Liver (tissue), 9 donors: ENCODE results near the gene SPSB1. TPM values are rescaled to one million over a fixed set of nuclear protein-coding genes. Genes with fewer than 3 reads are reported as not detected.

Experiments
- DNase-seq: peaks from one replicate; pipeline ENCODE4 v3.0.0-alpha.2; 2017; ENCODE audit warnings: low spot score
- H3K27ac ChIP-seq, 2 donors: one replicate each; pipeline ENCODE4 v1.7.0; 2013; ENCODE audit warnings: inconsistent platforms in 2 of 2, low read length in 2 of 2, control low read depth in 1 of 2, low read depth in 1 of 2, mild to moderate bottlenecking in 1 of 2
- H3K27me3 ChIP-seq, 4 donors: one replicate each; pipeline versions ENCODE4 v1.6.1 to v1.7.0; 2013; ENCODE audit warnings: low read length in 3 of 4, inconsistent platforms in 1 of 4, mild to moderate bottlenecking in 1 of 4, moderate library complexity in 1 of 4; ENCODE audit not compliant: control insufficient read depth in 4 of 4, insufficient read depth in 4 of 4
- H3K36me3 ChIP-seq, 4 donors: one replicate each; pipeline versions ENCODE4 v1.6.1 to v1.7.0; 2013; ENCODE audit warnings: low read length in 3 of 4, mild to moderate bottlenecking in 3 of 4, low read depth in 1 of 4, moderate library complexity in 1 of 4; ENCODE audit not compliant: control insufficient read depth in 4 of 4, insufficient read depth in 3 of 4
- H3K4me1 ChIP-seq, 4 donors: one replicate each; pipeline versions ENCODE4 v1.6.1 to v1.7.0; 2013; ENCODE audit warnings: low read length in 3 of 4, mild to moderate bottlenecking in 3 of 4, moderate library complexity in 1 of 4; ENCODE audit not compliant: control insufficient read depth in 4 of 4, insufficient read depth in 4 of 4
- H3K4me3 ChIP-seq, 3 donors: one replicate each; pipeline versions ENCODE4 v1.6.1 to v1.7.0; 2013; ENCODE audit warnings: low read length in 3 of 3, control low read depth in 1 of 3, low read depth in 1 of 3, mild to moderate bottlenecking in 1 of 3
- H3K9ac ChIP-seq, 2 donors: one replicate each; pipeline ENCODE4 v1.7.0; 2013; ENCODE audit warnings: low read length in 2 of 2, mild to moderate bottlenecking in 2 of 2, moderate library complexity in 2 of 2, control low read depth in 1 of 2, low read depth in 1 of 2
- H3K9me3 ChIP-seq, 4 donors: one replicate each; pipeline versions ENCODE4 v1.6.1 to v1.7.0; 2013; ENCODE audit warnings: low read length in 3 of 4; ENCODE audit not compliant: control insufficient read depth in 4 of 4
- CTCF ChIP-seq: fragments of 150-350 bp; IDR thresholded peaks from 2 replicates; pipeline ENCODE4 v1.5.1; 2017; ENCODE audit warnings: improper control_type of control experiment, low read depth, low read length; ENCODE audit not compliant: missing input control
- EGR1 ChIP-seq, 2 donors: IDR thresholded peaks; 2 replicates each; pipeline ENCODE4 v1.6.1; 2016 to 2018; ENCODE audit warnings: antibody characterized with exemption in 2 of 2, low read depth in 2 of 2
- FOXA1 ChIP-seq: IDR thresholded peaks from 2 replicates; pipeline ENCODE4 v1.6.1; 2016; ENCODE audit warnings: antibody characterized with exemption
- FOXA2 ChIP-seq: IDR thresholded peaks from 2 replicates; pipeline ENCODE4 v1.6.1; 2016; ENCODE audit warnings: antibody characterized with exemption
- GABPA ChIP-seq, 2 donors: IDR thresholded peaks in 1 of 2; conservative IDR thresholded peaks in 1 of 2; 2 replicates each; pipeline ENCODE4 v1.6.1; 2016; ENCODE audit warnings: antibody characterized with exemption in 2 of 2, mild to moderate bottlenecking in 1 of 2, moderate library complexity in 1 of 2
- HNF4A ChIP-seq, 2 donors: conservative IDR thresholded peaks; 2 replicates each; pipeline ENCODE4 v1.6.1; 2016; ENCODE audit warnings: antibody characterized with exemption in 2 of 2, mild to moderate bottlenecking in 2 of 2
- HNF4G ChIP-seq: IDR thresholded peaks from 2 replicates; pipeline ENCODE4 v1.6.1; 2016; ENCODE audit warnings: antibody characterized with exemption
- JUND ChIP-seq, 2 donors: IDR thresholded peaks; 2 replicates each; pipeline ENCODE4 v1.6.1; 2016; ENCODE audit warnings: antibody characterized with exemption in 2 of 2
- MAX ChIP-seq: IDR thresholded peaks from 2 replicates; pipeline ENCODE4 v1.6.1; 2016; ENCODE audit warnings: antibody characterized with exemption
- NR2F2 ChIP-seq: IDR thresholded peaks from 2 replicates; pipeline ENCODE4 v1.6.1; 2016; ENCODE audit warnings: antibody characterized with exemption
- RAD21 ChIP-seq, 2 donors: IDR thresholded peaks; 2 replicates each; pipeline ENCODE4 v1.6.1; 2016; ENCODE audit warnings: antibody characterized with exemption in 2 of 2, mild to moderate bottlenecking in 2 of 2
- REST ChIP-seq: IDR thresholded peaks from 2 replicates; pipeline ENCODE4 v1.6.1; 2016; ENCODE audit warnings: antibody characterized with exemption, mild to moderate bottlenecking
- RXRA ChIP-seq, 2 donors: IDR thresholded peaks; 2 replicates each; pipeline ENCODE4 v1.6.1; 2017 to 2018; ENCODE audit warnings: antibody characterized with exemption in 2 of 2, mild to moderate bottlenecking in 1 of 2
- SP1 ChIP-seq: IDR thresholded peaks from 2 replicates; pipeline ENCODE4 v1.6.1; 2018; ENCODE audit warnings: antibody characterized with exemption, mild to moderate bottlenecking
- TAF1 ChIP-seq: conservative IDR thresholded peaks from 2 replicates; pipeline ENCODE4 v1.6.1; 2016; ENCODE audit warnings: antibody characterized with exemption, mild to moderate bottlenecking
- YY1 ChIP-seq: IDR thresholded peaks from 2 replicates; pipeline ENCODE4 v1.6.1; 2016; ENCODE audit warnings: antibody characterized with exemption, mild to moderate bottlenecking
- WGBS: extraction: QIAGEN DNeasy Blood & Tissue Kit; methylation state at CpG from one replicate; pipeline ENCODE4 v1.1.7; 2013; 5-methylcytosine and 5-hydroxymethylcytosine counted together
- polyA plus RNA-seq, 2 donors: library from polyadenylated mRNA; stranded (reverse) in 1 of 2; unstranded in 1 of 2; fragments of 200-250 nt in 1 of 2; fragments of >200 nt in 1 of 2; fragmentation: Nextera tagmentation in 1 of 2; extraction: Ambion mirVana in 1 of 2; gene quantifications; one replicate each; pipeline versions ENCODE4 v1.2.1 to v1.2.3, GENCODE V29; 2013 to 2015
- total RNA-seq, 2 donors: library from RNA; depleted of rRNA; stranded (reverse); fragments of >200 nt; gene quantifications; one replicate each; pipeline ENCODE4 v1.2.3, GENCODE V29; 2014
- TF ChIP-seq, protein P1 (sequence below): IDR thresholded peaks from 2 replicates; pipeline ENCODE4 v1.6.1; 2016; ENCODE audit warnings: antibody characterized with exemption
- TF ChIP-seq, protein P2 (sequence below): IDR thresholded peaks from 2 replicates; pipeline ENCODE4 v1.6.1; 2016; ENCODE audit warnings: antibody characterized with exemption
- donor health status: healthy.
- donor health status: healthy.
- donor health status: healthy.
- donor health status: healthy.
- donor health status: healthy.

Gene SPSB1
- total and polyA plus RNA-seq, 4 donors = 4.1 to 22.6 (median 14.8) TPM

DNA sequence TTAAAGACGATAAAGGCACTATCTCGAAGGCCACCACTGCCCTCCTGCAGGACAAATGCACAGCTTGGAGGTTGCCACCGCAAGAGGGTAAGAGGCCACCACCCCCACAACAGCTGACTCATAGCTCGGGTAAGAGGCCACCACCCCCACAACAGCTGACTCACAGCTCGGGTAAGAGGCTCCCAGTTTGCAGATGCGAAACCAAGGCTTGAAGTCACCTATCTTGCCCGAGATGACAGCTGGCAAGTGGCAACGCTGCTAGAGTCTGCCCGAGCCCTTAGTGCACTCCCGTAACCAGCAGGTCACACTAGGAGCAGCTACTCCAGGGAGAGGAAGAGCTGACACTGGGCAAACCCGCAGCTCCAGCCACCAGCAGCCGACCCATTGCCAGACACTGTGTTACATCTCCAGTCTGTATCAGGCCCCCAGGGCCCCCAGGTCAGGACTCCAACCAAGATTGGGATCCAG, 17.1 kb upstream of the SPSB1 start:
- Histone ChIP-seq H3K4me3 (no peak overlapping the region), H3K9ac (no peak overlapping the region), H3K4me1 (no peaks in the 10 kb centered on the region), H3K9me3 (no peaks in the 10 kb centered on the region), H3K36me3 (peaks cover 0 to 1% (median under 1%) of the 10 kb centered on the region in 4 donors), H3K27ac (no peak overlapping the region), H3K27me3 (no peaks in the 10 kb centered on the region)
- TF ChIP-seq FOXA2 (no peak), TAF1 (no peak), HNF4A (conservative IDR thresholded peaks at IDR 0.05) (no peak), NR2F2 (no peak), SP1 (no peak), YY1 (no peak), MAX (no peak), HNF4G (no peak), RXRA (IDR thresholded peaks at IDR 0.05) (no peak)
- TF ChIP-seq, protein P1, sequence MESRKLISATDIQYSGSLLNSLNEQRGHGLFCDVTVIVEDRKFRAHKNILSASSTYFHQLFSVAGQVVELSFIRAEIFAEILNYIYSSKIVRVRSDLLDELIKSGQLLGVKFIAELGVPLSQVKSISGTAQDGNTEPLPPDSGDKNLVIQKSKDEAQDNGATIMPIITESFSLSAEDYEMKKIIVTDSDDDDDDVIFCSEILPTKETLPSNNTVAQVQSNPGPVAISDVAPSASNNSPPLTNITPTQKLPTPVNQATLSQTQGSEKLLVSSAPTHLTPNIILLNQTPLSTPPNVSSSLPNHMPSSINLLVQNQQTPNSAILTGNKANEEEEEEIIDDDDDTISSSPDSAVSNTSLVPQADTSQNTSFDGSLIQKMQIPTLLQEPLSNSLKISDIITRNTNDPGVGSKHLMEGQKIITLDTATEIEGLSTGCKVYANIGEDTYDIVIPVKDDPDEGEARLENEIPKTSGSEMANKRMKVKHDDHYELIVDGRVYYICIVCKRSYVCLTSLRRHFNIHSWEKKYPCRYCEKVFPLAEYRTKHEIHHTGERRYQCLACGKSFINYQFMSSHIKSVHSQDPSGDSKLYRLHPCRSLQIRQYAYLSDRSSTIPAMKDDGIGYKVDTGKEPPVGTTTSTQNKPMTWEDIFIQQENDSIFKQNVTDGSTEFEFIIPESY = no peak
- DNase-seq = no peak
- 79% methylated on average over 12 of the region's 12 CpGs for WGBS

DNA sequence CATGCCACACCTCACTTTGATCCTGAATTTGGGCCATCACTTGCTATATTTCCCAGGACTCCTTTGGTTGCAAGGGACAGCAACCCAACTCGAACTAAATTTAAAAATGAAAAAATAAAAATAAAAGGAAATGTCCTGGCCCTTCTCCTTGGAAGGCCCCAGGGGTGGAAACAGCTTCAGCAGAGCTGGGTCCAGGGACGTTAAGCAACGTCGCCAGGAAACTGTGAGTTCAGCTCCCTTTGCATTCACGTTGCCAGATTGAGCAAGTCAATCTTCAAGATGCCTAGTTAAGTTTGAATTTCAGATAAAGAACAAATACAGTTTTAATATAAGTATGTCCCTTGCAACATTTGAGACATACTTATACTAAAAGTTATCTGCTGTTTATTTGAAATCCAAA, 14.6 kb upstream of the SPSB1 start:
- Histone ChIP-seq H3K4me1 (no peaks in the 10 kb centered on the region), H3K4me3 (no peak overlapping the region), H3K36me3 (no peaks in the 10 kb centered on the region), H3K9ac (no peak overlapping the region), H3K9me3 (no peaks in the 10 kb centered on the region), H3K27me3 (no peaks in the 10 kb centered on the region), H3K27ac (no peak overlapping the region)
- DNase-seq = no peak
- TF ChIP-seq YY1 (no peak), GABPA (IDR thresholded peaks at IDR 0.05 in 1 of 2, conservative IDR thresholded peaks at IDR 0.05 in 1 of 2) (no peak), FOXA1 (no peak), RXRA (IDR thresholded peaks at IDR 0.05) (no peak), SP1 (no peak), NR2F2 (no peak), HNF4A (conservative IDR thresholded peaks at IDR 0.05) (no peak), JUND (IDR thresholded peaks at IDR 0.05) (no peak), REST (no peak), HNF4G (no peak), FOXA2 (no peak), EGR1 (IDR thresholded peaks at IDR 0.05; ENCODE audit: low read depth in 2 of 2) (no peak), RAD21 (IDR thresholded peaks at IDR 0.05) (no peak), CTCF (no peak), TAF1 (no peak)
- TF ChIP-seq, protein P2, sequence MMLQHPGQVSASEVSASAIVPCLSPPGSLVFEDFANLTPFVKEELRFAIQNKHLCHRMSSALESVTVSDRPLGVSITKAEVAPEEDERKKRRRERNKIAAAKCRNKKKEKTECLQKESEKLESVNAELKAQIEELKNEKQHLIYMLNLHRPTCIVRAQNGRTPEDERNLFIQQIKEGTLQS = no peak
- TF ChIP-seq, protein P1 = no peak
- WGBS = 88% methylated on average over 5 of the region's 5 CpGs
